Suprapubic skin (tissue), 4 donors: ENCODE data around the gene PCDHGA7.

ENCODE experiments used
- POLR2A ChIP-seq, 2 donors: fragments of 450-650 bp; IDR thresholded peaks; one replicate each; pipeline ENCODE4 v1.6.1; 2017; ENCODE audit warnings: antibody characterized with exemption in 2 of 2, mild to moderate bottlenecking in 2 of 2, moderate library complexity in 2 of 2
- POLR2AphosphoS5 ChIP-seq, 3 donors: sonication (generic); formaldehyde crosslinking; IDR thresholded peaks; one replicate each; pipeline ENCODE4 v1.6.1; 2017; ENCODE audit warnings: antibody characterized with exemption in 3 of 3
- TF ChIP-seq, protein P1 (sequence below), 2 donors: fragments of 200-600 bp in 1 of 2; fragments of 450-650 bp in 1 of 2; sonication (generic) in 1 of 2; IDR thresholded peaks; one replicate each; pipeline ENCODE4 v1.5.1; 2016 to 2019; ENCODE audit warnings: antibody characterized with exemption in 2 of 2, mild to moderate bottlenecking in 1 of 2, moderate library complexity in 1 of 2

DNA sequence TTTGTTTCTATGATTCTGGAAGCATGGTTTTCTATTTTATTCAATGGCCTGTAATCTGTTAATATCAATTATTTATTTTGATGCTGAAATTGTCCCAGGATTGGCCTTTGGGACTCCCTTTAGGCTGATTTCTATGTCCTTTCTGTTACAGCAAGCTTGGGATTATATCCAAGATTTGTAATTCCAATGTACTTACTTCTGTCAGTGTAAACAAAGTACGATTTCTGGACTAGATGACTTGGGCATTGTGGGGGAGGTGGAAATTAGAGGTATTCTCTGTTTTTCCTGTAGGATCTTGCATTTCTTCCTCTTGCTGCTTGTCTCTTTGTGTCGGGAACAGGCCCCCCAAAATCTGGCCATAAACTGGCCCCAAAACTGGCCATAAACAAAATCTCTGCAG lies 51.5 kb downstream of the PCDHGA7 start:
- TF ChIP-seq, protein P1, sequence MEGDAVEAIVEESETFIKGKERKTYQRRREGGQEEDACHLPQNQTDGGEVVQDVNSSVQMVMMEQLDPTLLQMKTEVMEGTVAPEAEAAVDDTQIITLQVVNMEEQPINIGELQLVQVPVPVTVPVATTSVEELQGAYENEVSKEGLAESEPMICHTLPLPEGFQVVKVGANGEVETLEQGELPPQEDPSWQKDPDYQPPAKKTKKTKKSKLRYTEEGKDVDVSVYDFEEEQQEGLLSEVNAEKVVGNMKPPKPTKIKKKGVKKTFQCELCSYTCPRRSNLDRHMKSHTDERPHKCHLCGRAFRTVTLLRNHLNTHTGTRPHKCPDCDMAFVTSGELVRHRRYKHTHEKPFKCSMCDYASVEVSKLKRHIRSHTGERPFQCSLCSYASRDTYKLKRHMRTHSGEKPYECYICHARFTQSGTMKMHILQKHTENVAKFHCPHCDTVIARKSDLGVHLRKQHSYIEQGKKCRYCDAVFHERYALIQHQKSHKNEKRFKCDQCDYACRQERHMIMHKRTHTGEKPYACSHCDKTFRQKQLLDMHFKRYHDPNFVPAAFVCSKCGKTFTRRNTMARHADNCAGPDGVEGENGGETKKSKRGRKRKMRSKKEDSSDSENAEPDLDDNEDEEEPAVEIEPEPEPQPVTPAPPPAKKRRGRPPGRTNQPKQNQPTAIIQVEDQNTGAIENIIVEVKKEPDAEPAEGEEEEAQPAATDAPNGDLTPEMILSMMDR (IDR thresholded peaks at IDR 0.05): no peak
- TF ChIP-seq POLR2A (IDR thresholded peaks at IDR 0.05) (no peak), POLR2AphosphoS5 (IDR thresholded peaks at IDR 0.05) (no peak)
